ENCODE measurements around the gene ITCH. TPM values are rescaled to one million over a fixed set of nuclear protein-coding genes. Genes with fewer than 3 reads are reported as not detected.

The ITCH gene
- total and polyA plus RNA-seq, 9 of the 15 experiments (the other 6 are each of a cell fraction or from before 2014, with no cell fraction given): 7.5 to 53.0 (median 22.9) TPM

- H3K4me1 ChIP-seq (replicated peaks in 1 of 2; ENCODE audit: control insufficient read depth in 2 of 2, insufficient read depth in 2 of 2, low read length in 2 of 2): peaks cover 5 to 24% of the 10 kb centered on the region in 2 experiments
- in situ Hi-C loops (cut with MboI) (loop anchor here (10.0 kb wide), 1 partner anchor 386 kb away; the partner anchor contains the start of gene TP53INP2), intact Hi-C loops (cut with micrococcal nuclease) (no loop called here)
- no peak for FAIRE-seq
- H3K4me2 ChIP-seq (ENCODE audit: insufficient read depth, low read length): no peak overlapping the region
- H4K20me1 ChIP-seq (replicated peaks; ENCODE audit: control insufficient read depth, insufficient read depth, low read length): no peaks in the 10 kb centered on the region
- no peak overlapping the region for H3K4me3 ChIP-seq
- no peak overlapping the region for H3K9ac ChIP-seq (ENCODE audit: insufficient read depth in 1 of 2, low read depth in 2 of 2, low read length in 2 of 2)
- no peaks in the 10 kb centered on the region for H3K36me3 ChIP-seq (ENCODE audit: control insufficient read depth, insufficient read depth, low read length)
- H3K9me3 ChIP-seq (replicated peaks; ENCODE audit: control insufficient read depth, insufficient read depth, low read depth, low read length): no peaks in the 10 kb centered on the region
- no peaks in the 10 kb centered on the region for H3K79me2 ChIP-seq (ENCODE audit: control insufficient read depth, insufficient read depth, low read length)
- CTCF ChIA-PET (ENCODE audit: low intra/inter-chr PET ratio): no interaction called here
- POLR2A ChIA-PET: interaction anchor here (1.0 kb wide), 1 partner anchor 194 kb away, joined by 3 read pairs; no protein-coding TSS in a partner anchor
- no peak for ATAC-seq
- H3K9me1 ChIP-seq (ENCODE audit: control insufficient read depth, insufficient read depth, low read length): no peaks in the 10 kb centered on the region
- 46% methylated on average over 4 of the region's 4 CpGs for whole genome bisulfite sequencing (ENCODE audit: insufficient coverage, low coverage, missing lambda C conversion rate)
- no peaks in the 10 kb centered on the region for H3K27me3 ChIP-seq (ENCODE audit: control insufficient read depth in 2 of 2, insufficient read depth in 2 of 2, low read length in 2 of 2)
- no peak overlapping the region for H2AFZ ChIP-seq (ENCODE audit: low read depth, low read length)
- TF ChIP-seq NFYB (IDR thresholded peaks at IDR 0.05; ENCODE audit: extremely low read depth, insufficient read length) (no peak), ZNF146 (CRISPR knock-in tag; IDR thresholded peaks at IDR 0.05; ENCODE audit: unreplicated experiment) (no peak), NFRKB (IDR thresholded peaks at IDR 0.05; ENCODE audit: low read depth) (no peak)
- TF ChIP-seq, protein P1, sequence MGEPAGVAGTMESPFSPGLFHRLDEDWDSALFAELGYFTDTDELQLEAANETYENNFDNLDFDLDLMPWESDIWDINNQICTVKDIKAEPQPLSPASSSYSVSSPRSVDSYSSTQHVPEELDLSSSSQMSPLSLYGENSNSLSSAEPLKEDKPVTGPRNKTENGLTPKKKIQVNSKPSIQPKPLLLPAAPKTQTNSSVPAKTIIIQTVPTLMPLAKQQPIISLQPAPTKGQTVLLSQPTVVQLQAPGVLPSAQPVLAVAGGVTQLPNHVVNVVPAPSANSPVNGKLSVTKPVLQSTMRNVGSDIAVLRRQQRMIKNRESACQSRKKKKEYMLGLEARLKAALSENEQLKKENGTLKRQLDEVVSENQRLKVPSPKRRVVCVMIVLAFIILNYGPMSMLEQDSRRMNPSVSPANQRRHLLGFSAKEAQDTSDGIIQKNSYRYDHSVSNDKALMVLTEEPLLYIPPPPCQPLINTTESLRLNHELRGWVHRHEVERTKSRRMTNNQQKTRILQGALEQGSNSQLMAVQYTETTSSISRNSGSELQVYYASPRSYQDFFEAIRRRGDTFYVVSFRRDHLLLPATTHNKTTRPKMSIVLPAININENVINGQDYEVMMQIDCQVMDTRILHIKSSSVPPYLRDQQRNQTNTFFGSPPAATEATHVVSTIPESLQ (CRISPR knock-in tag; IDR thresholded peaks at IDR 0.05): no peak
- TF ChIP-seq, protein P2, sequence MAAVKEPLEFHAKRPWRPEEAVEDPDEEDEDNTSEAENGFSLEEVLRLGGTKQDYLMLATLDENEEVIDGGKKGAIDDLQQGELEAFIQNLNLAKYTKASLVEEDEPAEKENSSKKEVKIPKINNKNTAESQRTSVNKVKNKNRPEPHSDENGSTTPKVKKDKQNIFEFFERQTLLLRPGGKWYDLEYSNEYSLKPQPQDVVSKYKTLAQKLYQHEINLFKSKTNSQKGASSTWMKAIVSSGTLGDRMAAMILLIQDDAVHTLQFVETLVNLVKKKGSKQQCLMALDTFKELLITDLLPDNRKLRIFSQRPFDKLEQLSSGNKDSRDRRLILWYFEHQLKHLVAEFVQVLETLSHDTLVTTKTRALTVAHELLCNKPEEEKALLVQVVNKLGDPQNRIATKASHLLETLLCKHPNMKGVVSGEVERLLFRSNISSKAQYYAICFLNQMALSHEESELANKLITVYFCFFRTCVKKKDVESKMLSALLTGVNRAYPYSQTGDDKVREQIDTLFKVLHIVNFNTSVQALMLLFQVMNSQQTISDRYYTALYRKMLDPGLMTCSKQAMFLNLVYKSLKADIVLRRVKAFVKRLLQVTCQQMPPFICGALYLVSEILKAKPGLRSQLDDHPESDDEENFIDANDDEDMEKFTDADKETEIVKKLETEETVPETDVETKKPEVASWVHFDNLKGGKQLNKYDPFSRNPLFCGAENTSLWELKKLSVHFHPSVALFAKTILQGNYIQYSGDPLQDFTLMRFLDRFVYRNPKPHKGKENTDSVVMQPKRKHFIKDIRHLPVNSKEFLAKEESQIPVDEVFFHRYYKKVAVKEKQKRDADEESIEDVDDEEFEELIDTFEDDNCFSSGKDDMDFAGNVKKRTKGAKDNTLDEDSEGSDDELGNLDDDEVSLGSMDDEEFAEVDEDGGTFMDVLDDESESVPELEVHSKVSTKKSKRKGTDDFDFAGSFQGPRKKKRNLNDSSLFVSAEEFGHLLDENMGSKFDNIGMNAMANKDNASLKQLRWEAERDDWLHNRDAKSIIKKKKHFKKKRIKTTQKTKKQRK (IDR thresholded peaks at IDR 0.05; ENCODE audit: borderline replicate concordance, low read depth, low read length): no peak
- H3K27ac ChIP-seq (ENCODE audit: extremely low read depth, low read depth, low read length): no peak overlapping the region
- no TSS peak for BruUV-seq (replicated peaks)
- DNase-seq (ENCODE audit: extremely low read depth in 1 of 4, low spot score in 3 of 4): no peak
Observed at GRCh38 chr20:34318609-34319443, 44.2 kb upstream of the ITCH start.
